Breast epithelium (tissue), 3 donors: Measurements from ENCODE around the gene ORC1.

Source experiments
- POLR2A ChIP-seq: fragments of 450-650 bp; IDR thresholded peaks from one replicate; pipeline ENCODE4 v1.6.1; 2016; ENCODE audit warnings: antibody characterized with exemption, mild to moderate bottlenecking, moderate library complexity
- POLR2AphosphoS5 ChIP-seq, 3 donors: sonication (generic); formaldehyde crosslinking; IDR thresholded peaks; one replicate each; pipeline ENCODE4 v1.6.1; 2017; ENCODE audit warnings: antibody characterized with exemption in 3 of 3
- TF ChIP-seq, protein P1 (sequence below), 3 donors: fragments of 450-650 bp; IDR thresholded peaks; one replicate each; pipeline ENCODE4 v1.5.1; 2016 to 2017; ENCODE audit warnings: antibody characterized with exemption in 3 of 3, mild to moderate bottlenecking in 3 of 3, moderate library complexity in 3 of 3

DNA sequence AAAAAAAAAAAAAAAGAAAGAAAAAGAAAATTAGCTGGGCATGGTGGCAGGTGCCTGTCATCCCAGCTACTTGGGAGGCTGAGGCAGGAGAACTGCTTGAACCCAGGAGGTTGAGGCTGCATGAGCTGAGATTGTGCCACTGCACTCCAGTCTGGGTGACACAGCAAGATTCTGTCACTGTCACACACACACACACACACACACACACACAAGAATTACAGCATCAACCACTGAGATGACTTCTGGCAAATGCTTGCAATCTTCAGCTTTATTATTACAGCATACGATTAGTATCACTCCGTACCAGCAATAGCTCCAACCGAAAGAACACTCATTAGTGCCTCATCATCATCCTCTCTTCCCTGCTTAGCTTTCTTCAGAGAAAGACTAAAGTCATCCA, 4.6 kb downstream of the ORC1 start:
- TF ChIP-seq, protein P1, sequence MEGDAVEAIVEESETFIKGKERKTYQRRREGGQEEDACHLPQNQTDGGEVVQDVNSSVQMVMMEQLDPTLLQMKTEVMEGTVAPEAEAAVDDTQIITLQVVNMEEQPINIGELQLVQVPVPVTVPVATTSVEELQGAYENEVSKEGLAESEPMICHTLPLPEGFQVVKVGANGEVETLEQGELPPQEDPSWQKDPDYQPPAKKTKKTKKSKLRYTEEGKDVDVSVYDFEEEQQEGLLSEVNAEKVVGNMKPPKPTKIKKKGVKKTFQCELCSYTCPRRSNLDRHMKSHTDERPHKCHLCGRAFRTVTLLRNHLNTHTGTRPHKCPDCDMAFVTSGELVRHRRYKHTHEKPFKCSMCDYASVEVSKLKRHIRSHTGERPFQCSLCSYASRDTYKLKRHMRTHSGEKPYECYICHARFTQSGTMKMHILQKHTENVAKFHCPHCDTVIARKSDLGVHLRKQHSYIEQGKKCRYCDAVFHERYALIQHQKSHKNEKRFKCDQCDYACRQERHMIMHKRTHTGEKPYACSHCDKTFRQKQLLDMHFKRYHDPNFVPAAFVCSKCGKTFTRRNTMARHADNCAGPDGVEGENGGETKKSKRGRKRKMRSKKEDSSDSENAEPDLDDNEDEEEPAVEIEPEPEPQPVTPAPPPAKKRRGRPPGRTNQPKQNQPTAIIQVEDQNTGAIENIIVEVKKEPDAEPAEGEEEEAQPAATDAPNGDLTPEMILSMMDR (IDR thresholded peaks at IDR 0.05), result no peak
- TF ChIP-seq POLR2AphosphoS5 (IDR thresholded peaks at IDR 0.05) (no peak), POLR2A (no peak)
